Muscle of back (tissue), 11 donors: ENCODE data around the gene CYP27B1. TPM values are rescaled to one million over a fixed set of nuclear protein-coding genes. Genes with fewer than 3 reads are reported as not detected.

Experiments used
- DNase-seq, 3 donors: peaks; one replicate each; pipeline versions ENCODE4 v3.0.0 to v3.0.0-alpha.2; 2013
- polyA plus RNA-seq, 10 donors: library from polyadenylated mRNA; unstranded; fragments of 120-200 nt; gene quantifications; one replicate each; pipeline ENCODE4 v1.2.1, GENCODE V29; 2013; ENCODE audit not compliant: insufficient read length in 10 of 10

Gene CYP27B1
- polyA plus RNA-seq, 10 donors, result 0.20 to 1.3 (median 0.82) TPM

DNA sequence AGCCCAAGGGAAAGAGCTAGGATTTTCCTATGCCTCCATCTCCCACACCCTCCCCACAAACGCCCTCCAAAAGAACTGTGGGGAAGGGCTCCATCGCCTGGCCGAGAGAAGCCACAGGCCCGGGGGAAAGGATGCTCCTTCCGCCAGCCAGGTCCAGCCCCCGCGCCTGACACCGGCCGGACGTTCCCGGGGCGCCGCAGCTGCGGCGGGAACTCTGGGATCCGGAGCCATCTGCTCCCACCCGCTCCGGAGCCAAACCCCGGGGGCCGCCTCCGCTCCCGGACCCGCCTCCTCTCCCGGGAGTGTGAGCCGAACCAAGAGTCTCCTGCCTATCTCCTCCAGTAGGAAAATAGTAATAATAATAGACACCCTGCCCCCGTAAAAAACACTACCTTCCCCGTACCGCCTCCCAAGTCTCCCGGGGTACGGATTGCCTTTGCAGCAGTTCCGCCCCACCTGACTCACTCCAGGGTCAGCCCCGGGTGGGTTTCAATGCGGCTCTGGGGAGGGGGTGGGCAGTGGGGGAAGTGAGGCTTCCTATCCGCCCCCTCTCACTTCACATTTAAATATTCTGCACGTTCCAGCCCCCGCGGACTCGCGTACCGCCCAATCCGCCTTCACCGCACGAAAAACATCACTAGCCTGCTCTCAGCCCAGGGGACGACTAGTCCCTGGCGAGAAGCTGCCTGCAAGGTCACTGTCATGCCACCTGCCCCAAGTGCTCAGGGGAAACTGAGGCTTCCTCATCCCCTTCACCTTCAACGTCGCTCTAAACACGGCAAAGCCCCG is 30.7 kb downstream of the CYP27B1 start:
- DNase-seq, result peak in 2 of 3 donors; percentile 61 to 86

DNA sequence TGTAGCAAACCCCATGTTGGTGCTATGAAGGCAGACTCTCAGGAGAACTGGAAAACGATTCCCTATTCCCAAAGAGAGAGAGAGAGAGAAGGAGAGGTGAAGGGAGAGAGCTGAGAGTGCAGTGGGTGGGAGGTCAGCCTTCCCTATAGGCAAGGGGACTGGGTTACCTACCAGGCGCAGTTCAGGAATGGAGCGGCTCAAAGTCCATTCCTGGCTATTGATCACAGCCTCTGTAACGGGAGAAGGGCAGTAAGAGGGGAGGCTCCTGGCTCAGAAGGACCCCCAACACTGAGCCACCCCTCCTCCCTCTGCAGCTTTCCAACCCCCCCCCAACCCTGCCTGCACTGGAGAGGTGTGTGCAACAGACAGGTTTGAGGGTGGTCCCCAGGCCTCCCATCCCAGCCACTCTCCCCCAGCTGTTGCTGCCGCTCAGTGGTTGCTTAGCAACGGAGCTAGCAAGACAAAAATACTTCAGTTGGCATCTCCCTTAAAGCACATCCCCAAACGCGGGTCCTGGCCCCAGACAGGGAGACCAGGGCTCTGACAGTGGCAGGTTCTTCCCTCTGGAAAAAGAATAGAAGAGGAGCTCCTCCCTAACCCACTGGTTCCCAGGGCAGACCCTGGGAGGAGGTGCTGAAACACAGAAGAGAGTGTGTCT is 31.6 kb downstream of the CYP27B1 start:
- peak; percentile 72 to 83 (median 74) for DNase-seq

DNA sequence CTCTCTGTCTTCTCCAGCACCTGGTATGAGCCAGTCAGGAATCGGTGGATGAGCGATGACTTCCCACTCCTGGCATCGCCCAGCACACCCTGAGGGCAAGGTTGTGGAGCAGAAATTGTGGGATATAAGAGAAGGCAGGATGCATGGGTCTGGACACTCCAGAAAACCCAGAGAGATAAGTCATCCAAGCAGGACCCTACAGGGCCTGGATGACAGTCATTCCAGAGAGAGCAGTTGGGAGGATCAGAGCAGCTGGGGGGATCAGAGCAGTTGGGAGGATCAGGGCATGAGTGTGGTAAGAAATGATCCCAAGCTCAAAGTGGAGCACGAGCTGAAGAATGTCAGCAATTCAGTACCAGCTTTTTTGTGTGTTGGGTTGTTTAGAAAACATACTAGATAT is 32.3 kb downstream of the CYP27B1 start:
- no peak for DNase-seq

DNA sequence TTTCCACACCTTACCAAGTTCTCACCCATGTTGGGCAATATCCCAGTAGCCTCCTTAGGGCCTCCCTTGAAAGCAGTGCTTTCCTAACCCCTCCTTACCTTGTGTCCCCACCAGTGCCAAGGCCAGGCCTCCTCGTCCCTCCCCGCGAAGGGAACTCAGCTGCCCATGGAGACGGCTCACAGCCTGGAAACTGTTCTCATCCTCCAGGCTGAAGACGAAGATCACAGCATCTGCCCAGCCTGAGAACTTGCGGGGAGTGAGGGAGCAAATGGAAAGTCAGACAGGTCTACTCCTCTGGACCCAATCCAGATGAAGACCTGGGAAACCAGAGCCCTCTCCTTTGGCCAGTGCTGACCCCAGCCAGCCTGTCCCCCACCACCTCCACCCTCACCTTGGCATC is 33.0 kb downstream of the CYP27B1 start:
- no peak for DNase-seq

DNA sequence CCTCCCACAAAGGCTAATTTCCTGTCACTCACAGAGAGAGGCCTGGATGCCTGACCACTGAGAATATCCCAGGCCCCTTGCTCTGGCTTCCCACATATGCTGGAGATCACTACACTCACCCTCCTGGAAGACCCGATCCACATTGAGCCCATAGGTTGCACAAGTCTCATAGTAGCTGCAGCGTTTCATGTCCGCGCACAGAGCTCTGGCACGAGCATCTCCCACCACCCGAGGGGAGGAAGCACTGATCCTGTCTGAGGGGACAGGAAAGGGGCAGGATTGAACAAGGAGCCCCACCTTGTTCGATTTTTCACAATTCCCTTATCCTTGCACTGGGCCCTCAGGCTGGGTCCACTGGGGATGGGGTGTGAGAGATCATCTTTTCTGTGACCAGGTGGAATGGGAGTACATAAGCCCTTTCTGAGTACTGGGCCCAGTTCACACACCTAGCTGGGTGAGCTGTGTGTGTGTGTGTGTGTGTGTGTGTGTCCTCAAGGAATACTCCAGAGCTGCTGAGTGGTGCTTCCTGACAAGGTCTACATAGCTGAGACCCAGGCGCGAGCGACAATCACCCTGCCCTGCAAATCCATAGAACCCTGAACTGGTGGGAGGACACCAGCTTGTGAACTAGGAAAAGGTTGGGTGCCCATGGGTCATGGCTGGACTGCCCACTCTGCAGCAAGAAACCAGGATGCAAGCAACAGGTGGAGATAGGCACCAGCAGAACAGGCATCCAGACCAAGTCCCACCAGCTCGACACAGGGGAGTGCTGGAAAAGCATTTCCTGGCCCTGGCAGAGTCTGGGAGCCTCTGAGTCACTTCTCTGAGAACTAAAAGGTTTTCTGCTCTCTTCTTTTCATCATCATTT is 33.9 kb downstream of the CYP27B1 start:
- DNase-seq, result no peak

DNA sequence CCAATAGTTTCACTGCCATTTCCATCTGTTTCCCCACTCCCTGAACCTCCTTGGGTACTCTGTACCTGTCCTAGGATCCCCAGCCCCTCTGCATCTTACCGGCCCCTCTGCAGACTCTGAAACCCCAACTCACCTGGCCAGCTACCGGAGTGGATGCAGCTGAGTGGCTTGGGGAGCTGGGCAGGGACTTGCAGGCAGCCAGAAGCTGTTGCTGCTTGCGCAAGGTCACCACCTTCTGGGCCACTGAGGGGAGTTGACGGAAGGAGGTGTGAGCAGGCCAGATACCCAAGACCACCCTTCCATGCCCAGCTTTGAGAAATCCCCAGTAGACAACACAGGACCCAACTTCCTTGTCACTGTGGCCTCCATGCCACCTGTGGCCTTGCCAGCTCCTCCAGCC is 34.6 kb downstream of the CYP27B1 start:
- DNase-seq, result no peak

DNA sequence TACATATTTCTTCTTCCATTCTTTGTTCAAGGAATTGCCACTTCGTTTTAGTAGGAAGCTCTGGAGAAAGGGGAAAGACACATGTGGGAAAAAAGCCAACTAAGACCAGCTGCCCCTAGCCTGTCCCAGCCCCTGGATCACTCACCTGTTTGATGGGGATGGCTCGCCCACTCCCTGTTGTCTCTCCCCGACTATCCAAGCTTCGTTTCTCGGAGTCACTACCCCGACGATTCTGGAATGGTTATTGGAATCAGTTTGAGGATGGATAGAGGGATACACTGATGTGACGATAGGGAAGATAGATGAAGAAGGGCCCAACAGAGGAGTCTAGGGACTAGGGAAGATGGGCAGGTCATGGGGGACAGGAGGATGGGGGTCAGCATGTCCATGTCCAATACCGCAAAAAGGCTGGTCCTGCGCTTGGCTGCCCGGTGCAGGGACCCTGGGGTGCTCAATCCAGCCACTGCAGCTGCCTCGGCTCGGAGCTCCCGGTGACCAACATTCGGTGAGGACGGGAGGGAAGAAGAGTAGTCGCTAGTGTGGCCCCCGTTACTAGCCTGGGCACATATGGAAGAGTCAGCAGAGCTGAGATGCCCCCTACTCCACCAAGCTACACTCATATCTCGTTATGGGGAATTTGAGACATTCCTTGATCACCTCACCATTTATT is 35.3 kb downstream of the CYP27B1 start:
- peak in 1 of 3 donors; percentile 0 for DNase-seq

DNA sequence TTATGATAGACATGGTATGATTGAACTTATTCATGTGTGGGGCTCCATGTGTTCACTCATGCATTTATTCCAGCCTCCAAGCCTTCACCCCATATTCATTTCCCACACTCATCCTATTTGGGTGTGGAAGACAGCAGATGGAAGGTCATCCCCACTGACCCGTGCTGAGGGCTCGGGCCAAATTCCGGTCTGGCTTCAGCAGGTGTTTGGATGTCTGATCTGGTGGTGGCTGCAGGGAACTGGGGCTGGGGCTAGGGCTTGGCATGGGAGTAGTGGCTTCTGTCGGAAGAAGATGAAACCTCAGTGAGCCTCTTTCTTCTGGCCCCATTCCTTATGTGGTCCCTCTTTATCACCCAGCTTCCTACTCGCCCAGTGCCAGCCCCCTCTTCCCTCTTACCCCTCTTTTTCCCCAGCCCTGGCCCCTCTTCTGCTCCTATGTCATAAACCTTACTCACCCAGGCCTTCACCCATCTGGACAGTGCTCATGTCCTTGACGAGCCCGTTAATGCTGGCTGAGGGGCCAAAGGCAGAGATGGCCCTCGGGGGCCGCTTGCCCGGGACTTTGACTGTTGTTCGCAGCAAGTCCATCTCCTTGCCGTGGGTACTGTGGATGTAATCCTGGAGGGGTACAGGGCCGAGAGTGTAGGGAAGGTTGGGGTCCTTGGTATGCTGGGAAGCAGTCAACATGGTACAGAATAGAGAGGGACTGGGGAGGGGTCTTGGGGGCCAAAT is 36.4 kb downstream of the CYP27B1 start:
- DNase-seq, result peak in 1 of 3 donors; percentile 1

DNA sequence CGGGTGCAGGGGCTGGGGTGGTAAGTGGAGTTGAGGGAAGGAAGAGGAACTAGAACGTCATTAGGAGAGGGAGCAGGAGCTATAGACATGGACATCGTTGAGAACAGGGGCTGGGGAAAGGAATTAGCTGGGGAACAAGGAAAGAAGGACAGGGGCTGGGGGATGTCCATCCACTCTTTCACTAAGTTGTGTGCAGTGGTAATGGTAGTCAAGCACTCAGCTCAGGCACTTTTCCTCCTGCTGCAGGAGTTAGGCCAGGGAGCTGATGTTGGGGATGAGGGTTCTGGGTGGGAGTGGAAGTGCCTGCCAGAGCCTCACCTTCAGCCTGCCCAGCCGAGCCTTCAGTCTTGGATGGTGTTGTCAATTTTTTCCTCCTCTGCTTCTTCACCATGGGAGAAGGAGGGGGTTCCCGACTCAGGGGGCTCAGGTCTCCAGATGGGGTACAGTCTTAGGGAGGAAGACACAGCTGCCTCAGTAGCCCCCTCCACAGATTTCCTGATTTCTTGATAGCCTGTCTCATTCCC is 37.5 kb downstream of the CYP27B1 start:
- DNase-seq, result peak in 1 of 3 donors; percentile 2

DNA sequence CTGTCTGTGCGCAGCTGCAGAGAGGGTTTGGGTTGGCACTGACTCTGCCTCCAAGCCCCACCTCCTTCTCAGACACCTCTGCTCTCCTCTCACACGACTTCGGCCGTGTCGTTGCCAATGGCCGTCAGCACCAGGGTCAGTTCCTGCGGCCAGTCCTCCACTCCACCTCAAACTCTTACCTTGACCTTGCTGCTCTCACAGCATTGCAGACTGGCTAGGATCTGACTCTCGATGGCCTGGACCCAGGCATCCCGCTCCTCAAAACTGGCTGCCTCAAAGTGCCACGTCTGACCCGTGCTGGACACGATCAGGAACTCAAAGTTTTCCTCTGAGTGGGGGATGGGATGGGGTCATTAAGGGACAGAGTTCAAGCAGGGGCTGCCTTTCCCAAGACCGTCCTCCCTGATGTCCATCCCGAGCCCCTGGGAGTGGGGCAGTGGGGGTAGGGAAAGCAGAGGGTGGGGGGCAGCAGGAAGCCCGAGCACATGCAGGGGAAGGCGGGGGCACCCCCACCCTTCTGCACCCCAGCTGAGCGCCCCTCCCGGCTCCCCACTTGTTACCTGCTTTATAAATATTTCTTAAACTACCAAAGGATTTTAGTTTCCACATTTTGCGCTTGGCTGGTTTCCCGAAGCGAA is 39.0 kb downstream of the CYP27B1 start:
- peak in 1 of 3 donors; percentile 52 for DNase-seq

DNA sequence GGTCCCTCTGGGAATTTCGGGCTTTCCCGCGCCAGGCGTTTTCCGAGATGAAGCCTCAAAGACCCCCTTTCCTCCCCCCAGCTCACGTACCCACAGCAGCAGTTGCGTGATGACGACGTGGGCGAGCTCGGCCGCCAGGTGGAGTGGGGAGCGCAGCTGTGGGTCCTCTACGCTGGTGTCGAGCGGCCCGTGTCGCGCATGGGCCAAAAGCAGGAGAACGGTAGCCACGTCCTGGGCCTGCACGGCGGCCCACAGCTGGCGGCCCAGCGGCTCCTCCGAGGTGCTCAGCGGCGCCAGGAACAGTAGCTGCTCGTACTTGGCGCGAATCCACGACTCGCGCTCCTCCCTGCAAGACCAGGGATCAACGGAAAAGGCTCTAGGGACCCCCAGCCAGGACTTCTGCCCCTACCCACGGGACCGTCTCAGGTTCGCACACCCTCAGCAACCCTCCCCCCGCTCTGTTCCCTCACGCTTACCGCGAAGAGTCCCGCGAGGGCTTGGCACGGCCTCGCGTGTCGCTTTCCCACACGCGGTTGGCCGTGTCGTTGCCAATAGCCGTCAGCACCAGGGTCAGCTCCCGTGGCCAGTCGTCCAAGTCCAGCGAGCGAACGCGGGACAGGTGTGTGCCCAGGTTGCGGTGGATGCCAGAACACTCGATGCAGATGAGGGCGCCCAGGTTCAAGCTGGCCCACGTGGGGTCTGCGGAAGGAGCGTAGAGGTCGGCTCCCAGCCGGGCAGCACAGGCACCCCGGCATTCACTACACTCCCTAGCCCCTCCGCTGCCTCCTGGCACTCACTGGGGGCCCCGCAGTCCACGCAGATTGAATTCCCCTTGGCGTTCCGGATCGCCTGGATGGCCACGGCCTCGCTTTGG is 39.8 kb downstream of the CYP27B1 start:
- DNase-seq, result peak in 2 of 3 donors; percentile 62 to 84

DNA sequence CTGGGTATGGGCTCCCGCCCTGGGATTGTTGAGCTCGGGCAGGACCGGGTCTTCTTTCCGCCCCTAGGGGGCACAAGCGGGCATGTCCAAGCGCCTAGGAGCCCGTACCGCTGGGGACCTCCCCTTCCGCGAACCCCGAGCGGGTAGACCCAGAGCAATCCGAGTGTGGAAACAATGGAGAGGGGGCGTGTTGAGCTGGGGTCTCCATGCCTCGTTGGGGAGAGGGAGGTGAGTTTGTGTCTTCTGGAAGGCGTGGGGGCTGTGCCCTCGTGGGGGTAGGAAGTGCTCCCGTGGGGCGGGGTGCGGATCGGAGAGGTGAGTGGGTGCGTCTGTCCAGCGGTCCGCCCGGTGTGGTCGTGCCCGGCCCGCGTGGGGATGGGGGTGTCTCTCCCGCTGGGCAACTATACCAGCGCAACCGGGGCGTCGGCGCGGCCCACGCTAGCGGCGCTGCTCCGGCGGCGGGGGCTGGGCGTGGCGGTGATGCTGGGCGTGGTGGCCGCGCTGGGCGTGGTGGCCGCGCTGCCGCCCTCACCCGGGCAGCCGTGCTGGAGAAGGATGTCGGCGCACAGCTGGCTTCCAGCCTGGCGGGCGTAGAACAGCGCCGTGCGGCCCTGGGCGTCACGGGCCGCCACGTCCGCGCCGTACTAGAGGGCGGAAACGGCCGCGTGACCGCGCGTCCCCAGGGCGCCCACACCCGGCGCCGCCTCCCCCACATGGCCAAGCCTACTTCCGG is 40.6 kb downstream of the CYP27B1 start:
- peak in 2 of 3 donors; percentile 72 to 78 for DNase-seq

DNA sequence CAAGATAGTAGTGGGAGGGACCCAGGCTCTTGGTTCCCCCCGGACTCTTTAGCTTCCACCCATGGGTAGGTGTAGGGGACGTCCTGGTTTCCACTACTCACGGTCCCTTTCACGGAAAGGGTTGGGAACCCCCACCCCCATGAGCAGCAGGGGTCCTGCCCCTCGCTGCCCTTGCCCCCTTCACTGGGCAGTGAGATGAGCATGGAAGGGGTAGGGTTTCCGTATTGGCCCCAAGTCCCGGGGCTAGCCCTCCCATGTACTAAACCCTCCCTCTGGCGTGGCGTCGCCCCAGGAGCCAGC is 41.1 kb downstream of the CYP27B1 start:
- no peak for DNase-seq

DNA sequence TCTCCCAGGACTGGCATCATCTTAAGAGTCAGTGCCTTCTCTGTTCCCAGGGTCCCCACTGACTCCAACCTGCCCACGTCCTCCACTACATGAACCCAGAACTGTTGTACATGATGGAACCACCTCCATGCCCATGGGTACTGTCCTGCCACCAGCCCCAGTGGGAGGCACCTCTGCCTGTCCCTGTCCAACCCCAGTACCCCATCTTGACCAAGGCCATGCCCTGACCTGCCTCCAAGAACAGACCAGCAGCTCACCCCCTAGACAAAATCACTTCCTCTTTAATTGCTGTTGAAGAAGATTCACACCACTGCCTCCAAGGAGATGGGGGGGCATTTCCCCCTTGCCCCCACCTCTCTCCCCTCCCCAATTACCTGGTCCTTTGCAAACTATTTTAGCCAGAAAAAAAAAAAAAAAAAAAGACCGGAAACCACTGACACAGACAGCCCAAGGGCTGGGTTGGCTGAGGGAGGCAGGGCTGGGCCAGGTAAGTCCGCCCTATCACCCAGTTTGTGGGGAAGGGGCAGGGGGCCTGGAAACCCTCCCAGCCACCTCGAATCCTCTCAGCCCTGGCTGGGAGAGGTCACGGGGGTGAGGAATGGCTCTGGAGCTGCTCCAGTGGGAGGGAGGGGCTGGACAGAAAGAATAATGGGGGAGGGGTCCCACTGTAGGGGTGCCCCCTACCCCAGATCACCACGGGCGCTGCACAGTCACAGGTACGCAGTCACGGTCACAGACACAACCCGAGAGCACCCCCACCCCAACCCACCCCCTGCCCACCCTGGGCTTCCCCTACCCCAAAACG is 41.7 kb downstream of the CYP27B1 start:
- DNase-seq, result peak in 1 of 3 donors; percentile 4

DNA sequence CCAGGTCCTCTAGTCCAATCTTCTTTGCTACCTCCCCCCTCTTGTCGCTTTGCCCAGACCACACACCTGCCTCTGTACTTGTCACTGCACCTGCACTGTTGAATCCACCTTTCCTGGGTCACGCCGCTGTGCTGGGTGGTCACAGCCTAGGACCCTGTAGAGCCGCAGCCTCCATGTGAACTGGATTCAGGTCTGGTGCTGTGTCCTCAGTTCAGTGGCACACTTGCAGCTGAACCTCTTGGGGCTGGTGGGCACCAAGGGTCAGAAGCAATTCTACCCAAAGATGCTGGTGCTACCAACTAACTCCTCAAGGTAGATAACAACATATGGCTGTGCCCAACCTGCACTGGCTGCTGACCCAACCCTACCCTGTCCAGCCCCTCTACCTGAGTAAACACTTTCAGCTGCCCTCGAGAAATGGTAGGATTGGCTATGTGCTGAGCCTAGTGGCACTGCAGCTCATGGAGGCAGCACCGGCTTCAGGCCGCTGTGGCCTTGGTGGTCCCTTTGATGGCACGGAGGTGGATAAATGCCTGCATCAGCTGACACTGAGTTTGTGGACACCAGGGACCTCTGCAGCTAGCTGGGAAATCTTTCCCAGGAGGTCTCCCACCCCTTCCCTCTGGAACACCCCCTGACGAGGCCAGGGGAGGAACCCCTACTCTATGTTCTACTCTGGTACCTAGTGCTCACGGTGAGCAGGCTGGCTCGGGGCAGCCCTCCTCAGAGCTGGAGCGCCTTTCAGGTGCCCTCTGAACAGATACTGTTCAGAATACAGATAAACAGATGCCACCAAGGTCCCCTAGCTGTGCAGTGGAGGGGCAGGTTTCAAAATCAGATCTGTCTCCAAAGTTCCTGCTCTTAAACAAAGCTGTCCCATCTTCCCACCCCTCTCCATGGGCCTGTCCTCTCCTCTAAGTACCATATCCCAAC is 42.6 kb downstream of the CYP27B1 start:
- peak in 1 of 3 donors; percentile 7 for DNase-seq

DNA sequence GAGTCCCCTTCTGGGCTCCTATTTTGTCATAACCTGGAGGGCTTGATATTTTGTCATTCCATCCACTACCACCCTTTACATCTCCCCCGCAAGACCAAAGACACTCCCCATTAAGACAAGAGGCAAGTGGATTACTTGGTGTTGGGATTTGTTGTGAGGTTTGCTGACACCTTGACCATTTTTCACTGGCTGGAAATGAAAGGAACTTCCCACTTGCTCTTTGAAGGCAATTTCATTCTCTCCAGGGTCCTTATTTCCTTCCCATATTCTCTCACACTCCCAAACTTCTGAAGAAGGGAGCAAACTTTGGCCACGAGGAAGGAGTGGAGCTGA is 43.3 kb downstream of the CYP27B1 start:
- DNase-seq, result peak in 1 of 3 donors; percentile 2
